ENCODE measurements around the gene C1orf226.
"Not testable (repeated sequence)": the region's sequence is repeated elsewhere in the genome, so short reads cannot be mapped to it uniquely, and the experiment has no call there.

C1orf226 gene

DNA sequence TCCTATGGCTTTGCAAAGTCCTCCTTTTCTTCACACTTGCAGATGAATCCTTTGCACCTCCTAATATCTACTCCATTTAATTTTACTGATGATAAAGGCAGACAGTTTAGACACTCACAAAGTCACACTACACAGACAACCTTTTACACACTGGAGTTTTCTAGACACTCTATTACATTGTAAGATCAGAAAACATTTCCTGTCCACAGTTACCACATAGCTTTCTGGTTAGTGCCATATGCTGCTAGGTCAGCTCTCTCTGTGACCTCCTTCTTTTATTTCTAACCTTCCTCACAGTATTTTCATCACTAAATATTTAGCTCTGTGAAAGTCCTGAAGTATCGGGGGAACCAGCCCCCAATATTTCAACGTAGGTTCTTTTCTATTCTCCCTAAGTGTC is 25.3 kb downstream of the C1orf226 start:
- DNase-seq (ENCODE audit: low spot score) = no peak

DNA sequence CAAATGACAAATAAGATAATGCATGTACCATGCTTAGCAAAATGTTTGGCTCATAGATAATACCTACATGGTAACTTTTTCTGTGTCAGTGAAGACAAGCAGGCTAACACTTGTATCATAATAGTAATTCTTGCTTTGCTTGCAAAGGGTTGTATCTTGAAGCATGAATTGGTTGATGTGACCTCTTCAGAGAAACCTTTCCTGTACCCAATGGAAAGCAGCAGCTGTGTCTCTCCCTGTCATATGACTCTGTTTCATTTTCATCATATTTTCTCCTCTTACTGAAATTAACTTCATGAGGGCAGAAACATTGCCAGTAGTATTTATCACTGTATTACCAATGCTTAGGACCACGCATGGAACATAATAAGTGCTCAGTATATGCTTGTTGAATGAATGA is 26.0 kb downstream of the C1orf226 start:
- no peak for DNase-seq (ENCODE audit: low spot score)

DNA sequence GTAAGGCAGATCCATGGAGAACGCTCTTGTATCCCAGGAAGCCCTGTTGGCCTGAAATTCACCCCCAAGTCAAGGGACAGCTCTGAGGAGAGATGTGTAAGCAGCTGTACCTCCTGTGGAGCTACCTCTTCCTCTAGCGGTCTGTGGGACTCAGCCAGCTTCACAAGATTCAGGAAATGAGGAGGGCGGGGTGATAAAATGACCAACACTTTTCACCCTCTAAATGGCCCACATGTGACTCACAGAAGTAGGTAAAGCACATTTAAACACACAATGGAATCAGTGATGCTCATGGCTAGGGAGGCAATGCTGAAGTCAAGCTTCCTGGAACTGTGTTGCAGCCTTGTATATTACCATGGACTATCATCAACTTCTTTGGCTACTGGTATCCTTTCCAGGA is 30.5 kb downstream of the C1orf226 start, which contains the start of gene SH2D1B:
SH2D1B (minus strand) TSS at position 135 of the 400 bp plus-strand sequence; CDS start at position 15, 120 bp downstream.
- no peak for DNase-seq (ENCODE audit: low spot score)

DNA sequence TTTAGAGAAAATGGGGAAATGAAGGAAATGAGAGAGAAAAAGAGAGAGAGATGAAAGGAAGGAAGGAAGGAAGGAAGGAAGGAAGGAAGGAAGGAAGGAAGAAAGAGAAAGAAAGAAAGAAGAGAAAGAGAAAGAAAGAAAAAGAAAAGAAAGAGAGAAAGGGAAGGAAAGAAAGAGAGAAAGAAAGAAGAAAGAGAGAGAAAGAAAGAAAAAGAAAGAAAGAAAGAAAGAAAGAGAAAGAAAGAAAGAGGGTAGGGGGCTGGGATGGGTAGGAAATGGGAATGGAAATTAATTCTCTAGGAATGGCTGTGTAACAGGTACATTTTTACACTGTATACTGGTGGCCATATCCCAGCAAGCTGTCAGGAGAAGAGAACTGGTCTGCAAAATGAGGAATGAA is 34.7 kb downstream of the C1orf226 start:
- no peak for DNase-seq (ENCODE audit: low spot score)

DNA sequence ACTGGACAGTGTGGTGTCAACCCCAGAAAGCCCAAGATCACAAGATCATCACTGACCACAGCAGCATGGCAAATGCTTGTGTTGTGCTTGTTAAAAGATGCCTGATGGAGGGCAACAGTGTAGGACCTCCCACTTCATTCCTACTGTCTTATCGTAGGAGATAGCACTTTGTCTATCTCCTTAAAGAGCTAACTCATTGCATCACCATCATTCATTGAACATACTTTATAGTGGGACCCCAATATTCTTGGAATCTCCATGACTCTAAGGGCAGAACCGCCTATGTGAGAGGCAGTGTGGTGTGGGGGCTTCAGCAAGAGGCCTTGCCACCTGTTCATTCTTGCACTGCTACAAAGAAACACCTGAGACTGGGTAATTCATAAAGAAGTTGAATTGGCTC is 35.4 kb downstream of the C1orf226 start:
- DNase-seq (ENCODE audit: low spot score) = no peak

DNA sequence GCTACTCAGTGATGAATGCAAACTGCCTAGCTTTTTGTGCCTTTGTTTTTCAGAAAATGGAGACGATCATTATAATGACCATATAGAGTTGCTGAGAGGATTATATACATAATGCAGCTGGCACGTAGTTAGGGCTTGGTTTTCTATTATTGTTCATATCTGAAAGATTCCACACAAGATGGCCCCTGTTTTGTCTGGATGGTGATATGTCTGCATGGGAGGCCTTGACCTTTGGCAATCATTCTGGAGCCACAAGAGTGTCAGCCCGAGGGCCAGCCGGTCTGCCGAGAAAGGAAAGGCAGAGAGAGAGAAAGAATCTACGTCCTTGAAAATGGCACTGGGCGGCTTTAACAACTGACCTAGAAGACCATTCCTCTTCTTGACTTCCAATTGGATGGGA is 36.1 kb downstream of the C1orf226 start:
- DNase-seq (ENCODE audit: low spot score) = no peak

DNA sequence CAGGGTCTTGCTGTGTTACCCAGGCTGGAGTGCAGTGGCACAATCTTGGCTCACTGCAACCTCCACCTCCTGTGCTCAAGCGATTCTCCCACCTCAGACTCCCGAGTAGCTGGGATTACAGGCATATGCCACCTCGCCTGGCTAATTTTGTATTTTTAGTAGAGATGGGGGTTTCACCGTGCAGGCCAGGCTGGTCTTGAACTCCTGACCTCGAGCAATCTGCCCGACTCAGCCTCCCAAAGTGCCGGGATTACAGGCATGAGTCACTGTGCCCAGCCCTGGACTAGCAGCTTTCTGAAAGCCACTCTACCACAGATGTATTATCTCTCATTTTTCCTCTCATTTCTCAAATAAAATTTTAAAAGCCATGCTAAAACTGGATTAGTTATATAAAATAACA is 37.1 kb downstream of the C1orf226 start:
- not testable (repeated sequence) for DNase-seq (ENCODE audit: low spot score)

DNA sequence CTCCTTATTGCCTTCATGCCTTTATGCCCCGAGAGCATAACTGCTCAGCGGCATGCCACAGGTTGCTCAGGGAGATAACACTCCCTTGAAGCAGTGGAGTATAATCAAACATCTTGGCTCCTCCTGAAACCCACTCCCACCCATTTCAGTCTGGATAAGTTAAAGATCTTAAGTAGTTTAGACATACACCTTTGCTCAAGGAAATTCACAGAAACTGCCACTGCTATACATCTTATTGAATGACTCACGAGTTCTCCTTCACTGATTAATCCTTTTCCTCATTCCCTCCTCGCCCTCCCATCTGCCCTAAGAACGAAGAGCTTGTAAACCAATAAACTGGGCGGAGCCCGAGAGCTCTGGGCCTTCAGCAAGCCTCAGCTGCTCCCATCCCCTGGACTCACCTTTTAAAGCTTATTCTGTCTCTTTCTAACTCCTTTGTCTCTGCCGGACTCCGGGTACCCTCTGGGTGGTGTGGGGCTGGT is 38.0 kb downstream of the C1orf226 start:
- not testable (repeated sequence) for DNase-seq (ENCODE audit: low spot score)

DNA sequence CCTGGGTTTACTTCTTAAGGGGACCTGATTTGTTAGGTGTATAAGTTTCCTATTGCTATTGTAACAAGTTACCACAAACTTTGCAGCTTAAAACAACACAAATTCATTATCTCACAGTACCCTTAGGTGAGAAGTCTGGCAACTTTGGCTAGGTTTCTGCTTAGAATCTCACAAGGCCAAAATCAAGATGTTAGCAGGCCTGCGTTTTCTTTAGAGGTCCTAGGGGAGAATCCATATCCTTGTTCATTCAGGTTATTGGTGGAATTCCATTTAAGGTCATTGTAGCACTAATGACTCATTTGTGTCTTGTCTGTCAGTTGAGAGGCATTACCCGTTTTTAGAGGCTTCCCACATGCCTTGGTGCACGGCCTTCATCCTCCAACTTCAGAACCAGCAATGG is 38.6 kb downstream of the C1orf226 start:
- no peak for DNase-seq (ENCODE audit: low spot score)

DNA sequence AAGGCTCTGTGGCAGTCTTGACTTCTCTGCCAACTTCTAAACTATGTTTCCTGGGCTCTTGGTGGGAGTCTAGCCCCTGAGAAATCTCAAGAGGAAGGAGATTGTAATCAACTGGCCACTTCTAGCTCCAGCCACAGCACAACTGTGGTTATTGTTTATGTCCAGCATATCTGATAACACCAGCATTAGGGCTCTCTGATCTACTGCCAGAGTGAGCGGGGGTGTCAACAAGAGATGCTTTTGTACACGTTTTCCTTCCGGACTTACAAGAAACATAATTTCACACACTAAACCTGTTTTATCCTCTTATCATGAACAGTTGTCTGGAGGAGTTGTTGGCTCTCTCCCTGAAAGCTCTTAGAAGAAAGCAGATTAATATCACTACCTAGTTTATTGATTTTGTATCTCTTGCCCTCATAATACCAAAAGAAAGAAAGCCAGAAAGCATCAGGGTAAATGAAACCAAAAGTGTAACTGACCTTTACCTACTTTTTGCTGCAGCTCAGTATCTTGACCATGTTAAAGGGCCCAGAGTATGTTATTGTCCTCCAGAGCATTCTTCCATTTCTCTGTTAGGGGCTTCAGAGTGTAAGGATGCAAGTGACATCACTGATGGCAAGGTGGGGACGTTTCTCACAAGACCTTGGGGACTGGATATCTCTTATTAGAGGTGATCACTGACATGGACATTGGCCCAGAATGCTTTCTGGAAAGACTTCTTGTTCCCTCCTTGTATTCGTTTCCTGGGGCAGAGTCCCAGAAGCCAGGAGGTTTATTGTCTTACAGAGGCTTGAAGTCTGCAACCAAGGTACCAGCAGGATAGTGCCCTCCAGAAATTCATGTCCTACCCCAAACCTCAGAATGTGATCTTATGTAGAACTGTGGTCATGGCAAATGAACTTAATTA is 40.0 kb downstream of the C1orf226 start:
- DNase-seq (ENCODE audit: low spot score) = no peak

DNA sequence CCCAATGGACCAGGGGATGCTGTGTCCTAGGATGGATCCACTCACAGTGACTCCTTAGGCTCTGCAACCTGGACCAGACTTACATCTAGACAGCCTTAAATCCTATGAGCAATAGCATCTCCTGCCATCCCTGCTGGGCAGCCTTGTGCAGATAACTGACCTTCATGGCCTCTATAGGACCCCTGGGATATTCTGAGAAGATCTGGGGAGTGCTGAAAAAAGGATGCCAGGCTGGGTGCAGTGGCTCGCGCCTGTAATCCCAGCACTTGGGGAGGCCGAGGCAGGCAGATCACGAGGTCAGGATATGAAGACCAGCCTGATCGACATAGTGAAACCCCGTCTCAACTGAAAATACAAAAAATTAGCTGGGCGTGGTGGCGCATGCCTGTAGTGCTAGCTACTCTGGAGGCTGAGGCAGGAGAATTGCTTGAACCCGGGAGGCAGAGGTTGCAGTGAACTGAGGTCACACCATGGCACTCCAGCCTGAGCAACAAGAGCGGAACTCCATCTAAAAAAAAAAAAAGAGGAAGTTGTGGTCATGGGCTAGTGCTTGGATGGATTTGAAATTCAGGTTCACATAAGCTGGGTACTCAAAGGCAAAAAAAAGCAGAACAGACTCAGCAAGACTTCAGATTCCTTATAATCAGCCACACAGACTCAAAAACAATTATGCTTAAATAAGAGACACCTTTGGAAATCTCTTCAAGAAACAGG is 41.3 kb downstream of the C1orf226 start:
- DNase-seq (ENCODE audit: low spot score) = no peak

DNA sequence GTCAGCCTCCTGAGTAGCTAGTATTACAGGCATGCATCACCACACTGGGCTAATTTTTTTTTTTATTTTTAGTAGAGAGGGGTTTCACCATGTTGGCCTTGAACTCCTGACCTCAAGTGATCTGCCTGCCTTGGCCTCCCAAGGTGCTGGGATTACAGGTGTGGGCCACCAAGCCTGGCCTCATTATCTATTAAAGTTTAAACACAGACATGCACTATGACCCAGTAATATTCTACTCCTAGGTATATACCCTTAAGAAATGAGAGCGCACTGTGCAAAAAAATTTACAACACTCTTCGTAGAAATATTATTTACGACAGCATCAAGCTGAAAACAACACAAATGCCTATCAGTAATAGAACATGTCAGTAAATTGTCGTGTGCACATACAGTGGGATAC is 49.1 kb downstream of the C1orf226 start:
- DNase-seq (ENCODE audit: low spot score) = no peak

DNA sequence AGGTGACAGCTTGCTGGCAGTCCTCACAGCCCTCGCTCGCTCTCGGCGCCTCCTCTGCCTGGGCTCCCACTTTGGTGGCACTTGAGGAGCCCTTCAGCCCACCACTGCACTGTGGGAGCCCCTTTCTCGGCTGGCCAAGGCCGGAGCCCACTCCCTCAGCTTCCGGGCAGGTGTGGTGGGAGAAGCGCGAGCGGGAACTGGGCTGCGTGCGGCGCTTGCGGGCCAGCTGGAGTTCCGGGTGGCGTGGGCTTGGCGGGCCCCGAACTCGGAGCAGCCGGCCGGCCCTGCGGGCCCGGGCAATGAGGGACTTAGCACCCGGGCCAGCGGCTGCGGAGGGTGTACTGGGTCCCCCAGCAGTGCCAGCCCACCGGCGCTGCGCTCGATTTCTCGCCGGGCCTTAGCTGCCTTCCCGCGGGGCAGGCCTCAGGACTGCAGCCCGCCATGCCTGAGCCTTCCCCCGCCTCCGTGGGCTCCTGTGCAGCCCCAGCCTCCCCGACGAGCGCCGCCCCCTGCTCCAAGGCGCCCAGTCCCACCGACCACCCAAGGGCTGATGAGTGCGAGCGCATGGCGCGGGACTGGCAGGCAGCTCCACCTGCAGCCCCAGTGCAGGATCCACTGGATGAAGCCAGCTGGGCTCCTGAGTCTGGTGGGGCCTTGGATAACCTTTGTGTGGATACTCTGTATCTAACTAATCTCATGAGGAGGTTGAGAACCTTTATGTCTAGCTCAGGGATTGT is 51.6 kb downstream of the C1orf226 start:
- not testable (repeated sequence) for DNase-seq (ENCODE audit: low spot score)
